Gastroesophageal sphincter (tissue), 3 donors: ENCODE data around the gene KCNK6.

Source experiments
- EP300 ChIP-seq: sonication (generic); formaldehyde crosslinking; IDR thresholded peaks from one replicate; pipeline ENCODE4 v1.6.1; 2017; ENCODE audit warnings: antibody characterized with exemption, mild to moderate bottlenecking
- POLR2A ChIP-seq, 2 donors: fragments of 450-650 bp; IDR thresholded peaks; one replicate each; pipeline ENCODE4 v1.6.1; 2017; ENCODE audit warnings: antibody characterized with exemption in 2 of 2, mild to moderate bottlenecking in 2 of 2, moderate library complexity in 1 of 2
- POLR2AphosphoS5 ChIP-seq: sonication (generic); formaldehyde crosslinking; IDR thresholded peaks from one replicate; pipeline ENCODE4 v1.6.1; 2017; ENCODE audit warnings: antibody characterized with exemption
- TF ChIP-seq, protein P1 (sequence below), 4 experiments: fragments of 200-600 bp in 2 of 4; fragments of 450-650 bp in 2 of 4; sonication (generic) in 1 of 4; IDR thresholded peaks; one replicate each; pipeline ENCODE4 v1.5.1; 2017 to 2019; ENCODE audit warnings: antibody characterized with exemption in 4 of 4, mild to moderate bottlenecking in 2 of 4, moderate library complexity in 2 of 4

DNA sequence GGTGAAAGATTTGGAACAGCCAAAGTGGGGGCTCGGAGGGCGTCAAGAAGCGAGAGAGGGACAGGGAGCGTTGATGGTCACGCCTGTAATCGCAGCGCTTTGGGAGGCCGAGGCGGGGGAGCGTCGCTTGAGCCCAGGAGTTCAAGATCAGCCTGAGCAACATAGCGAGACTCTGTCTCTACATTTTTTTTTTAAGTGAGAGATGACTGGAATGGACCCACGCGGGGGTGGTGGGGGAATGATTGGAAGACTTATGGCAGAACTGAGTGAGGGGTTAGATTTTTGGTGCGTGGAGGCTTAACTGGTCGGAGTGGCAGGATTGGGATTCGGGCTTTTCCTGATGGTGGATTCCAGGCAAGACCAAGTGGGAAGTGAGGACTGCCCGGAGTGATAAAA, 55.5 kb downstream of the KCNK6 start:
- TF ChIP-seq POLR2A (IDR thresholded peaks at IDR 0.05) (no peak), POLR2AphosphoS5 (no peak), EP300 (no peak)
- TF ChIP-seq, protein P1, sequence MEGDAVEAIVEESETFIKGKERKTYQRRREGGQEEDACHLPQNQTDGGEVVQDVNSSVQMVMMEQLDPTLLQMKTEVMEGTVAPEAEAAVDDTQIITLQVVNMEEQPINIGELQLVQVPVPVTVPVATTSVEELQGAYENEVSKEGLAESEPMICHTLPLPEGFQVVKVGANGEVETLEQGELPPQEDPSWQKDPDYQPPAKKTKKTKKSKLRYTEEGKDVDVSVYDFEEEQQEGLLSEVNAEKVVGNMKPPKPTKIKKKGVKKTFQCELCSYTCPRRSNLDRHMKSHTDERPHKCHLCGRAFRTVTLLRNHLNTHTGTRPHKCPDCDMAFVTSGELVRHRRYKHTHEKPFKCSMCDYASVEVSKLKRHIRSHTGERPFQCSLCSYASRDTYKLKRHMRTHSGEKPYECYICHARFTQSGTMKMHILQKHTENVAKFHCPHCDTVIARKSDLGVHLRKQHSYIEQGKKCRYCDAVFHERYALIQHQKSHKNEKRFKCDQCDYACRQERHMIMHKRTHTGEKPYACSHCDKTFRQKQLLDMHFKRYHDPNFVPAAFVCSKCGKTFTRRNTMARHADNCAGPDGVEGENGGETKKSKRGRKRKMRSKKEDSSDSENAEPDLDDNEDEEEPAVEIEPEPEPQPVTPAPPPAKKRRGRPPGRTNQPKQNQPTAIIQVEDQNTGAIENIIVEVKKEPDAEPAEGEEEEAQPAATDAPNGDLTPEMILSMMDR (IDR thresholded peaks at IDR 0.05): no peak
